ENCODE measurements around the gene KMT2B. TPM values are rescaled to one million over a fixed set of nuclear protein-coding genes. Genes with fewer than 3 reads are reported as not detected.

Gene KMT2B
- total RNA-seq, 1 experiment from 2014 or later, result 54.2 TPM

GRCh38 chr19:35692010-35692409 is 25.8 kb upstream of the KMT2B start:
- no peak overlapping the region for H3K27ac Mint-ChIP-seq (ENCODE audit: unreplicated experiment)
- Histone ChIP-seq H3K4me1 (no peaks in the 10 kb centered on the region), H3K27me3 (replicated peaks; ENCODE audit: control insufficient read depth, insufficient read depth, low read length) (no peaks in the 10 kb centered on the region), H3K9me3 (no peaks in the 10 kb centered on the region; the same call in 1 of the 2 replicates), H3K36me3 (ENCODE audit: control insufficient read depth, insufficient read depth, low read length) (no peaks in the 10 kb centered on the region), H3K4me3 (ENCODE audit: low read depth, low read length) (no peak overlapping the region)
- BruUV-seq (replicated peaks), result no TSS peak
- DNase-seq, result no peak
- H3K27me3 Mint-ChIP-seq (ENCODE audit: insufficient read depth, unreplicated experiment), result no peaks in the 10 kb centered on the region
- H3K36me3 Mint-ChIP-seq (ENCODE audit: insufficient read depth, unreplicated experiment), result no peaks in the 10 kb centered on the region
- H3K4me3 Mint-ChIP-seq (ENCODE audit: unreplicated experiment), result no peak overlapping the region
- no peaks in the 10 kb centered on the region for H3K9me3 Mint-ChIP-seq (ENCODE audit: unreplicated experiment)
- no peak for TF ChIP-seq CTCF (IDR thresholded peaks at IDR 0.05; ENCODE audit: insufficient read depth in 1 of 2, low read depth in 1 of 2, low read length in 1 of 2, severe bottlenecking in 1 of 2, unreplicated experiment in 1 of 2)
- CTCF ChIA-PET, result interaction anchor here (0.7 to 0.8 kb wide), 4 partner anchors 17 to 550 kb away, joined by 3 to 4 read pairs (median 3); no protein-coding TSS in a partner anchor
- intact Hi-C loops (cut with micrococcal nuclease; ENCODE audit: unreplicated experiment), result loop anchor here (2.0 kb wide), 1 partner anchor 49 kb away; no protein-coding TSS in a partner anchor
- peaks cover 6% of the 10 kb centered on the region for H3K4me1 Mint-ChIP-seq (ENCODE audit: low read depth, unreplicated experiment)
- POLR2A ChIA-PET, result interaction anchor here (0.7 kb wide), 1 partner anchor 731 kb away, joined by 4 read pairs; no protein-coding TSS in a partner anchor

DNA sequence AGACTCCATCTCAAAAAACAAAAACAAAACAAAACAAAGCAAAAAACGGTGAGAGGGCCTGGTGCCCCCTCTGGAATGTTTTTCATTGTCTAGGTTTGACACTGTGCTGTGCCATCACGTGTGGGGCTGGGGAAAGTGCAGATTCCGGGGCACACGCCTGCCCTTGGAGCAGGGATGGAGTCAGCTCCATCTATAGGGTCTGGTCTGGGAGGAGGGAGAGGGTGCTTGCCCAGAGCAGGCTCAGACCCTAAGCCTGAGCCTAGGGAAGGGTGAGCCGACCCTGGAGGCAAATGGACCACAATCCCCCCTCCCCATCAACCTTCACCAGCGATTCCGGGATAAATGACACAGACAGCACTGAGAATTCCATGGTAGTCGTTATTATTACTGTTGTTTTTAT is 24.4 kb upstream of the KMT2B start:
- intact Hi-C loops (cut with micrococcal nuclease; ENCODE audit: unreplicated experiment), result loop anchor here (1.0 to 2.0 kb wide), 4 partner anchors 9 to 238 kb away; no protein-coding TSS in a partner anchor
- no TSS peak for BruUV-seq (replicated peaks)
- CTCF ChIA-PET, result interaction anchor here (0.7 to 0.8 kb wide), 2 partner anchors 9 to 652 kb away, joined by 4 to 6 read pairs; partner anchors contain the start of gene HPN

More for the DNA sequence above, 24.4 kb upstream of the KMT2B start:
- Mint-ChIP-seq H3K27ac (ENCODE audit: unreplicated experiment) (no peak overlapping the region), H3K27me3 (ENCODE audit: insufficient read depth, unreplicated experiment) (no peaks in the 10 kb centered on the region), H3K4me1 (ENCODE audit: low read depth, unreplicated experiment) (peaks cover 6% of the 10 kb centered on the region), H3K4me3 (ENCODE audit: unreplicated experiment) (no peak overlapping the region), H3K36me3 (ENCODE audit: insufficient read depth, unreplicated experiment) (no peaks in the 10 kb centered on the region), H3K9me3 (ENCODE audit: unreplicated experiment) (no peaks in the 10 kb centered on the region)
- Histone ChIP-seq H3K4me3 (ENCODE audit: low read depth, low read length) (no peak overlapping the region), H3K4me1 (no peaks in the 10 kb centered on the region), H3K9me3 (no peaks in the 10 kb centered on the region; the same call in 1 of the 2 replicates), H3K27me3 (replicated peaks; ENCODE audit: control insufficient read depth, insufficient read depth, low read length) (no peaks in the 10 kb centered on the region), H3K36me3 (ENCODE audit: control insufficient read depth, insufficient read depth, low read length) (no peaks in the 10 kb centered on the region)
- DNase-seq, result no peak
- POLR2A ChIA-PET, result no interaction called here
- TF ChIP-seq CTCF (IDR thresholded peaks at IDR 0.05; ENCODE audit: insufficient read depth in 1 of 2, low read depth in 1 of 2, low read length in 1 of 2, severe bottlenecking in 1 of 2, unreplicated experiment in 1 of 2), result no peak

Measured in Caco-2 (cell line).